HepG2 (cell line): ENCODE data around the gene MCOLN3. TPM values are rescaled to one million over a fixed set of nuclear protein-coding genes. Genes with fewer than 3 reads are reported as not detected.

Source experiments
- ATAC-seq: fragments of 200-7000 bp; cut with Tn5 transposase; 3 replicates; pipeline ENCODE4 v1.9.1; 2020; ENCODE audit warnings: mild to moderate bottlenecking, moderate library complexity
- BruUV-seq: library from RNA; stranded (reverse); fragments of 400-500 nt; replicated peaks from 2 replicates; lab custom pipeline; 2021; lab: Mats Ljungman, UMichigan
- CTCF ChIA-PET: fragments of 300-600 bp; formaldehyde crosslinking; extraction: SDS; loops from one replicate; lab custom pipeline; 2021; ENCODE audit warnings: low total read pairs, inconsistent platforms, low intra/inter-chr PET ratio; lab: Yijun Ruan, JAX
- POLR2A ChIA-PET: fragments of 350-600 bp; sonication (Branson Sonifier 250); formaldehyde crosslinking; loops from one replicate; lab custom pipeline; 2020; ENCODE audit warnings: antibody characterized with exemption, inconsistent platforms; lab: Yijun Ruan, JAX
- DNase-seq: peaks from one replicate; pipeline ENCODE4 v3.0.0-alpha.2; 2015; ENCODE audit warnings: low spot score
- FAIRE-seq: peaks from 3 replicates; lab custom pipeline; 2011; peaks lifted over from hg19 to GRCh38; lab: Jason Lieb, UNC
- H2AFZ ChIP-seq: one replicate; pipeline ENCODE4 v1.6.1; 2011; ENCODE audit warnings: low read length, inconsistent platforms
- H3K27ac ChIP-seq: fragments of 300-600 bp; 3 replicates; pipeline ENCODE4 v1.8.0; 2011; ENCODE audit warnings: mixed run types, mild to moderate bottlenecking, mixed read lengths, low read length, inconsistent platforms; ENCODE audit not compliant: insufficient read depth; ENCODE audit errors: extremely low read length
- H3K27me3 ChIP-seq, 2 experiments: fragments of 200-600 bp in 1 of 2; 2 replicates in 1 of 2; 3 replicates in 1 of 2; pipeline versions ENCODE4 v1.6.0 to v1.8.0; 2011; ENCODE audit warnings: low read length in 2 of 2, mild to moderate bottlenecking in 2 of 2, moderate library complexity in 2 of 2, inconsistent platforms in 1 of 2; ENCODE audit not compliant: insufficient read depth in 2 of 2, control insufficient read depth in 1 of 2
- H3K36me3 ChIP-seq, 2 experiments: fragments of 200-600 bp in 1 of 2; replicated peaks in 1 of 2; 2 replicates in 1 of 2; 3 replicates in 1 of 2; pipeline versions ENCODE4 v1.5.1 to v1.8.0; 2011; ENCODE audit warnings: low read length in 2 of 2, inconsistent platforms in 1 of 2; ENCODE audit not compliant: insufficient read depth in 2 of 2, control insufficient read depth in 1 of 2
- H3K4me1 ChIP-seq: 2 replicates; pipeline ENCODE4 v1.5.1; 2012; ENCODE audit warnings: low read length, inconsistent platforms; ENCODE audit not compliant: insufficient read depth
- H3K4me2 ChIP-seq: 2 replicates; pipeline ENCODE4 v1.6.0; 2011; ENCODE audit warnings: low read depth, low read length, inconsistent platforms
- H3K4me3 ChIP-seq, 3 experiments: fragments of 200-600 bp in 1 of 3; sonication (generic), shearing (Covaris generic) in 1 of 3; replicated peaks in 1 of 3; 2 replicates each; pipeline ENCODE4 v1.5.1; 2011 to 2016; ENCODE audit warnings: low read length in 3 of 3, inconsistent platforms in 2 of 3, low read depth in 2 of 3, mild to moderate bottlenecking in 2 of 3, control low read depth in 1 of 3, mixed read lengths in 1 of 3; ENCODE audit not compliant: insufficient read depth in 1 of 3
- H3K79me2 ChIP-seq: one replicate; pipeline ENCODE4 v1.6.1; 2011; ENCODE audit warnings: low read length, inconsistent platforms; ENCODE audit not compliant: insufficient read depth
- H3K9ac ChIP-seq: 2 replicates; pipeline ENCODE4 v1.6.0; 2011; ENCODE audit warnings: mild to moderate bottlenecking, low read depth, low read length, inconsistent platforms; ENCODE audit not compliant: insufficient read depth
- H3K9me3 ChIP-seq: 2 replicates; pipeline ENCODE4 v1.5.1; 2012; ENCODE audit warnings: mild to moderate bottlenecking, low read length
- H4K20me1 ChIP-seq: 2 replicates; pipeline ENCODE4 v1.6.0; 2011; ENCODE audit warnings: inconsistent platforms, mild to moderate bottlenecking, low read length, moderate library complexity; ENCODE audit not compliant: insufficient read depth
- FOXJ3 ChIP-seq: sonication (generic); formaldehyde crosslinking; IDR thresholded peaks from 2 replicates; pipeline ENCODE4 v1.4.0; 2020; ENCODE audit warnings: missing genetic modification reagents, mild to moderate bottlenecking, borderline replicate concordance
- HNRNPH1 ChIP-seq: fragments of 200-400 bp; formaldehyde crosslinking; optimal IDR thresholded peaks from 2 replicates; pipeline ENCODE3; 2017; ENCODE audit warnings: mild to moderate bottlenecking, low read depth, low read length
- KDM1A ChIP-seq: IDR thresholded peaks from 2 replicates; pipeline ENCODE4 v1.6.1; 2016; ENCODE audit warnings: missing compliant biosample characterization
- KDM4B ChIP-seq: sonication (generic); formaldehyde crosslinking; IDR thresholded peaks from 2 replicates; pipeline ENCODE4 v1.4.0; 2020; ENCODE audit warnings: missing genetic modification reagents
- MIER2 ChIP-seq: IDR thresholded peaks from 2 replicates; pipeline ENCODE4 v1.6.1; 2016; ENCODE audit warnings: missing biosample characterization, missing genetic modification reagents
- PRDM10 ChIP-seq: sonication (generic); formaldehyde crosslinking; IDR thresholded peaks from 2 replicates; pipeline ENCODE4 v1.4.0; 2020; ENCODE audit warnings: low read depth, missing genetic modification reagents
- TERF1 ChIP-seq: sonication (generic); formaldehyde crosslinking; IDR thresholded peaks from 2 replicates; pipeline ENCODE4 v1.8.0; 2022; ENCODE audit warnings: mild to moderate bottlenecking, missing genetic modification reagents, moderate library complexity
- THAP7 ChIP-seq: sonication (generic); formaldehyde crosslinking; IDR thresholded peaks from 2 replicates; pipeline ENCODE4 v1.8.1; 2023; ENCODE audit warnings: mild to moderate bottlenecking, missing genetic modification reagents
- ZBTB20 ChIP-seq: sonication (generic); formaldehyde crosslinking; IDR thresholded peaks from 2 replicates; pipeline ENCODE4 v1.8.1; 2023; ENCODE audit warnings: missing genetic modification reagents, low read depth, mild to moderate bottlenecking, borderline replicate concordance
- ZNF142 ChIP-seq: sonication (generic); formaldehyde crosslinking; IDR thresholded peaks from 2 replicates; pipeline ENCODE4 v1.4.0; 2020; ENCODE audit warnings: missing genetic modification reagents
- ZNF430 ChIP-seq: sonication (generic); formaldehyde crosslinking; IDR thresholded peaks from 2 replicates; pipeline ENCODE4 v1.9.0; 2021; ENCODE audit warnings: mild to moderate bottlenecking, missing genetic modification reagents
- ZNF547 ChIP-seq: sonication (generic); formaldehyde crosslinking; IDR thresholded peaks from 2 replicates; pipeline ENCODE4 v1.5.1; 2020; ENCODE audit warnings: mild to moderate bottlenecking, missing genetic modification reagents
- ZNF678 ChIP-seq: sonication (generic); formaldehyde crosslinking; IDR thresholded peaks from 2 replicates; pipeline ENCODE4 v1.4.0; 2020; ENCODE audit warnings: mild to moderate bottlenecking, missing genetic modification reagents
- ZNF713 ChIP-seq: sonication (generic); formaldehyde crosslinking; IDR thresholded peaks from 2 replicates; pipeline ENCODE4 v1.4.0; 2020; ENCODE audit warnings: mild to moderate bottlenecking, missing genetic modification reagents
- ZSCAN22 ChIP-seq: sonication (generic); formaldehyde crosslinking; IDR thresholded peaks from 2 replicates; pipeline ENCODE4 v1.4.0; 2020; ENCODE audit warnings: mild to moderate bottlenecking, missing genetic modification reagents
- in situ Hi-C: cut with HindIII; loops from 2 replicates; pipeline ENCODE4 v1.10.0; 2017; ENCODE audit warnings: low pct_unique_long_range_greater_than_20kb; ENCODE audit not compliant: extremely low pct_ligation_motif_present
- intact Hi-C: fragments of 100-400 bp; cut with micrococcal nuclease; formaldehyde crosslinking; loops from one replicate; pipeline ENCODE4 v1.10.0; 2022; ENCODE audit not compliant: unreplicated experiment
- polyA plus RNA-seq, 8 experiments: library from polyadenylated mRNA; depleted of rRNA in 3 of 8; stranded (reverse) in 7 of 8; unstranded in 1 of 8; fragments of >200 nt; fragmentation: Illumina TruSeq in 4 of 8; extraction: Trizol in 4 of 8; gene quantifications; 2 replicates each; pipeline versions ENCODE4 v1.2.1 to v1.2.3, GENCODE V29; 2011 to 2016; ENCODE audit warnings: low read depth in 4 of 8, missing spikeins in 1 of 8, mixed read lengths in 1 of 8; ENCODE audit not compliant: insufficient read depth in 1 of 8
- total RNA-seq, 5 experiments: library from RNA; depleted of rRNA; stranded (reverse); fragments of >200 nt; fragmentation: Illumina TruSeq; extraction: Trizol; gene quantifications; 2 replicates each; pipeline ENCODE4 v1.2.3, GENCODE V29; 2016; ENCODE audit warnings: low read depth in 1 of 5

Gene MCOLN3
- total and polyA plus RNA-seq, 2 of the 13 experiments (the other 11 are each of a cell fraction or from before 2014, with no cell fraction given) = 0.04 TPM

- Histone ChIP-seq H3K27ac (no peak overlapping the region), H3K4me1 (no peaks in the 10 kb centered on the region), H3K36me3 (no peaks in the 10 kb centered on the region), H3K4me2 (no peak overlapping the region)
- intact Hi-C loops = no loop called here
- no peak for FAIRE-seq
- CTCF ChIA-PET = no interaction called here
- TF ChIP-seq HNRNPH1 (no peak), KDM4B (CRISPR knock-in tag) (no peak), FOXJ3 (no peak), ZSCAN22 (CRISPR knock-in tag) (no peak), MIER2 (CRISPR knock-in tag) (no peak), ZBTB20 (CRISPR knock-in tag) (no peak), ZNF142 (no peak), KDM1A (CRISPR knock-in tag) (no peak), ZNF713 (CRISPR knock-in tag) (no peak), ZNF430 (CRISPR knock-in tag) (no peak), ZNF547 (CRISPR knock-in tag) (no peak), ZNF678 (no peak), TERF1 (CRISPR knock-in tag) (no peak), THAP7 (no peak), PRDM10 (no peak)
- TF ChIP-seq, all 625 proteins: peak for 0
- no TSS peak for BruUV-seq
- no peaks in the 10 kb centered on the region for H3K9me3 ChIP-seq
- H4K20me1 ChIP-seq = no peaks in the 10 kb centered on the region
- DNase-seq (no peak), ATAC-seq (no peak)
- H3K4me3 ChIP-seq = no peak overlapping the region
- no peaks in the 10 kb centered on the region for H3K79me2 ChIP-seq
- POLR2A ChIA-PET = no interaction called here
- peaks cover 0 to 20% of the 10 kb centered on the region in 2 experiments; a peak in 3 of 5 replicates for H3K27me3 ChIP-seq
- H3K9ac ChIP-seq = no peak overlapping the region
- no peak overlapping the region for H2AFZ ChIP-seq
- in situ Hi-C loops = no loop called here
Observed at GRCh38 chr1:85089203-85089602, 40.9 kb upstream of the MCOLN3 start.
